Mesenteric fat pad (tissue), 1 donor: ENCODE data around the gene WFIKKN1. TPM values are rescaled to one million over a fixed set of nuclear protein-coding genes. Genes with fewer than 3 reads are reported as not detected.

ENCODE experiments used
- DNase-seq: peaks from one replicate; pipeline ENCODE4 v3.0.0-alpha.2; 2020; ENCODE audit warnings: low spot score
- long read RNA-seq: library from polyadenylated mRNA; unstranded; transcript quantifications from one replicate; pipeline ENCODE4 v2.0.0, GENCODE V29; 2020
- total RNA-seq: library from RNA; stranded (reverse); fragmentation: NEBNext Ultra II Directional; extraction: Animal tissue kit (Norgen Biotek cat#: 25700); gene quantifications from one replicate; pipeline ENCODE4 v1.2.1, GENCODE V29; 2021
- donor health status: DM: yes; HTN: yes; CAD: no.

WFIKKN1 gene
- total RNA-seq, result 0.55 TPM
- long read RNA-seq, full-length matches to known transcripts, result 12 of 12 reads
- long read RNA-seq, partial matches to known transcripts, result 0 of 12 reads
- long read RNA-seq, other reads (novel, unspliced or antisense), result 0 of 12 reads

DNA sequence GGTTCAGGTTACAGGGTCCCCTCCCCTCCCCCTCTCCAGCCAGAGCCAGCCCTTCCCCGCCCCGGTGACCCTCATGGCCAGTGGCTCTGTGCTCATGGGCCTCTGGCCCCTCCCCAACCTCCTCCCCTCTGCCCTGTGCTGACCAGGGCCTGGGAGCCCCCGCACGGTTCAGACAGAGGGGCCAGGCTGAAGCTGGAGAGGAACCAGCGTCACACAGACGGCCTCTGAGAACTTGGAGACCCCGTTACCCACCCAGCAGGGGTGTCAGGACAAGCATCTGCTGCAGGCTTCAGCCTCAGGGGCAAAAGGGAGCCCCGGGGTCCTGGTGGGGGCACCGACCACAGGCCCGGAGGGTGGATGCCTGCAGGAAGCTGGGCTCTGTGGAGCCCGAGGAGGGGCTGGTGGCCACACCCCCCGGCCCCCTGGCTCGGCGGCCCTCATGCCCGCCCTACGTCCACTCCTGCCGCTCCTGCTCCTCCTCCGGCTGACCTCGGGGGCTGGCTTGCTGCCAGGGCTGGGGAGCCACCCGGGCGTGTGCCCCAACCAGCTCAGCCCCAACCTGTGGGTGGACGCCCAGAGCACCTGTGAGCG, at the start of gene WFIKKN1:
TSS of gene WFIKKN1 (plus strand) at position 171 of the 591 bp plus-strand sequence. CDS start at position 440, 269 bp downstream.
- DNase-seq, result no peak

- no peak for DNase-seq
Measured at GRCh38 chr16:582218-582613, 48.6 kb upstream of the WFIKKN1 start.

- no peak for DNase-seq
Measured at GRCh38 chr16:582614-583331, 48.0 kb upstream of the WFIKKN1 start.

DNA sequence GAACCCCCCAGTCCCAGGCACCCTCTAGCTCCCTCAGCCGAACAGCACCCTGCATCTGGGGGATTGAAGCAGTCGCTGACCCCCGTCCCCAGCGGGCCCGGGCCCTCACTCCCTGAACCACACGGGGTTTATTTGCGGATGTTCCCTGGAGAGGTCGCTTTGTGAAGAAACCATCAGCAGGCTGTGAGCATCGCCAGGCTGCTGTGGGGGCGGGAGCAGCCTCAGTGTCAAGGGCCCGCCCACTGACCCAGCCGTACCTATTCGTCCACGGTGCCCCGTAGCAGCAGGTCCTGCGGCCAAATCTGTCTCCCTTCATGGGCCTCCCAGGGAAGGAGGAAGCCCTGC, 47.3 kb upstream of the WFIKKN1 start:
- DNase-seq, result no peak

DNA sequence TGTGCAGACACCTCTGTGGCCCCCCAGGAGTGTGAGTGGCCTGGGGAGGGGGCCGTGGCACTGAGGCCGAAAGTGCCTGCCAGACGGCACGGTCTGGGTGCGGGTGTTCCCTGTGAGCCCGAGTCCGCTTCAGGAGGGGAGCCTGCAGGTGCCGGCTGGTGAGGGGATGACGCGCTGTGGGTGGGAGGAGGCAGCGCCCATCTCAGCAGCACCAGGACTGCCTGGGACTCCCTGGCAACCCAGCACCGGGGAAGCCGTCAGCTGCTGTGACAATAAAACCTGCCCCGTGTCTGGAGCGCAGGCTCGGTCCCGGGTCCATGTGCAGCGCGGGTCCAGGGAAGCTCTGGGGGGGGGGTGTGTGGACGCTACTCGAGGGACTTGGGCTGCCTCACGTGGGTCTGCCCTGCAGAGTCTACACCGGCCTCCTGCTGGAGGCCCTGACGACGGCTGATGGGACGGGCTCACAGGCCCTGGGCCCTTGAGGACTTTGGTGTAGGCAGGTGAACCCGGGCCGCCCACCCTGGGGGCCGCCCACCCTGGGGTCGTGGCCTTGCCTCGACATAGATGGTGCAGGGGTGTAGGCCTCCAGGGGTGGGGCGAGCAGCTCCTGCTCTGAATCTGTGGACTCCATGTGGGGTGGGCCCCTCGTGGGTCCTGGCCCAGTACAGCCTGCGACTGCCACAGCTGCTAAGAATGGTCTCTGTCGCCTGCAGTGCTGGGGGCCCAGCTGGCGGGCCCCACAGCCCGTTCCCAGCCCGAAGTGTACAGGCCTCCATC, 46.8 kb upstream of the WFIKKN1 start:
- DNase-seq, result no peak

DNA sequence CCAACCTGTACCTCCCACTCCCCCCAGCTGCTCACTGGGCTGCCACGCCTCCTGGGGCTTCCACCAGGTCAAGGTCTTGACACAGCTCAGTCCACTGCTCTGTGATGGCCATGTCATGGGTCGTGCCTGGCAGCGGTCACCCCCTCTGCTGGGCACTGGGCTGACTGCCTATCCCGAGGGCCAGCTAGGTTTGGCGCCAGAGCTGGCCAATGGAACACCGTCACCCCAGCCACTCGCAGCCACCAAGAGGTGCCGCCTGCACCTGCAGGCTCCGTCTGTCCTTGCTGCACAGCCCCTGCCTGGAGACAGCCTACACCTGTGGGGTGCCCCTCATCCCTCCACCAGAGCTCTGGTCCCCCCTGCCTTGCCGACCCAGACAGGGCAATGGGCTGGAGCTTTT, 45.4 kb upstream of the WFIKKN1 start:
- DNase-seq, result no peak

- no peak for DNase-seq
Measured at GRCh38 chr16:586047-586644, 44.6 kb upstream of the WFIKKN1 start.

DNA sequence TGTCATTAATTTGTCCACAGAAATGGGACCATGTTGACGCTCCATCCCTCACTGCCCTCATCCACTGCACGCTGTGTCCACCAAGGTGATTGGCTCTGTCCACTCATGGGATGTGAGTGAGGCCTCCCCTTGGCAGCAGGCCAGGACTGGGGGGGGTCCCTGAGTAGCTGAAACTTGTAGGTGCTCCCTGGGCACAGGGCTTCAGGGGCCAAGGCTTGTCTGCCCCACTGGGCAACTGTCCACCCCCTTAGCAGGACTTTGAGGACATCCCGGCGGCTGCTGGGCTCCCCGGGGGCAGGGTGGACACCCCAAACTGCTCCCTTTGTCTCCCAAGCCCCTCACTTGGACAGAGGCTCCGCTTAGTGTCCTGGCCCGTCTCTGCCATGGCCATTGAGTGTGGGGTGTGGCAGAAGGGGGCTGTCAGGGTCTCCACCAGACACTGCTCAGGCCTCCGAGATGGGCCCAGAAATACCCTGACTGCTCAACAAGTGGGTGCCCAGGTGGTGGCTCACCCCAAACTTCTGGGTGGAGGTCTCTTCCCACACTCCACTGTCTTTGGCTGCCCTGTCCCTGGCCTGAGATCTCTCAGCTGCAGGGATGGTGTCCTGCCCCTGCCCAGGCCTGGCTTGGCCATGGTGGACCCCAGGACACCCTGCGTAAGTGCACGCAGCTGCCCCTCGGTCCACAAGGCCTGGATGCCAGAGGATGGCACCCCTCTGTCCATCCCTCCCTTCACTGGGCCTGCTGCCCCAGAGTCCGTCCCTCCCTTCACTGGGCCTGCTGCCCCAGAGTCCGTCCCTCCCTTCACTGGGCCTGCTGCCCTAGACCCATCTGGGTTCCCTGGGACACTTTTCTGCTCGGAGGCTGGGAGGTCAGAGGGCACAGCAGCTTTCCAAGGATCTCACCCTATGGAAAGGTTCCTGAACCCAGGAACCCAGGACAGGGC, 43.9 kb upstream of the WFIKKN1 start:
- no peak for DNase-seq

GRCh38 chr16:588639-588888, 42.2 kb upstream of the WFIKKN1 start:
- DNase-seq, result no peak

- DNase-seq, result peak; percentile 99
Measured at GRCh38 chr16:588889-589657, 41.7 kb upstream of the WFIKKN1 start.

DNA sequence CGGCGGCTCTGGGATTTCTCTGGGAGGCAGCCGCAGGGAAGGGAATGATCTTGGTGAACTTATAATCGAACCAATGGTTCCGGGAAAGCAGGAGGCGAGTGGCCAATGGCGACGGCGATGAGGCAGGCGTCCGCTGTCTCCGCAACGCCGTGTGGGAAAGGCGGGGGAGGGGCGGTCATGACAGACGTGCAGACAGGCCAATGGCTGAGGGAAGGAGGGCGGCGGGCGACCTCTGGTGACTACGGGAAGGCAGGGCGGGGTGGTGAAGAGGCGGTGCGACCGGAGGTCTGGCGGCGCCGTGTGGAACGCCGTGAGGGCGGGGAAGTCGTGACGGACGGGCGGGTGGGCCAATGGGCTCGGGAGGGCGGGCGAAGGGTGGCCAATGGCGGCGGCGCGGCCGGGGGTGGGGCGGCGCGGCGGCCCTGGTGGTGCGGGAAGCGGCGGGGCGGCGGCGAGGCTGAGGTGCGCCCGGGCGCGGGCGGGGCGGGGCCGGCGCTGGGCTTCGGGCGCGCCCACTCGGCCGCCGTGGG, 41.1 kb upstream of the WFIKKN1 start, which contains the start of gene RAB40C:
TSS of gene RAB40C (plus strand) at position 409 of the 530 bp plus-strand sequence. CDS start 226 bp downstream, outside the sequence.
- peak; percentile 99 for DNase-seq

DNA sequence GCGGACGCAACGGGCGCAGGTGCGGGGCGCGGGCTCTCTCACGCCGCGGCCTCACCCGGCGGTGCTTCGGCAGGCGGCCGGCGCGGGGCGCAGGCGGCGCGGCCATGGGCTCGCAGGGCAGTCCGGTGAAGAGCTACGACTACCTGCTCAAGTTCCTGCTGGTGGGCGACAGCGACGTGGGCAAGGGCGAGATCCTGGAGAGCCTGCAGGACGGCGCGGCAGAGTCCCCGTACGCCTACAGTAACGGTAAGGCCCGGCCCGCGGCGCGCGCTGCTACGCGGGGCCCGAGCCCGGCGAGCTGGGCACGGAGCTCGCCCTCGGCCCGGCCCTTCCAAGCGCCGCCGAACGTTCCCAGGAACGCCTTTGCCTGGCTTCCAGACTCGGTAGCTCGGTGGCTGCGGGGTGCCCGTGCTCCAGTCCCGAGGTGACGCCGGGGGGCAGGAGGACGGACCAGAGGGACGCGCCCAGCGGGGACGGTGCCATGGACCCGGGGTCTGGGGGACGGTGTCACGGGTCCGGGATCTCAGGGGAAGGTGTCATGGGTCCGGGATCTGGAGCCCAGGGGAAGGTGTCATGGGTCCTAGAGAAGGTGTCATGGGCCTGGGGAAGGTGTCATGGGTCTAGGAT, 40.5 kb upstream of the WFIKKN1 start:
- no peak for DNase-seq

DNA sequence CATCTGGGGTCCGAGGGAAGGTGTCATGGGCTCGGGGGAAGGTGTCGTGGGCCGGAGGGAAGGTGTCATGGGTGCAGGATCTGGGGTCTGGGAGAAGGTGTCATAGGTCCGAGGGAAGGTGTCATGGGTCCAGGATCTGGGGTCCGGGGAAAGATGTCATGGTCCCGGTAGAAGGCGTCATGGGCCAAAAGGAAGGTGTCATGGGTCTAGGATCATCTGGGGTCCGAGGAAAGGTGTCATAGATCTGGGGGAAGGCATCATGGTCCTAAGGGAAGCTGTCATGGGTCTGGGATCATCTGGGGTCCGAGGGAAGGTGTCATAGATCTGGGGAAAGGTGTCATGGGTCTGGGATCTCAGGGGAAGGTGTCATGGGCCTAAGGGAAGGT, 40.0 kb upstream of the WFIKKN1 start:
- no peak for DNase-seq

DNA sequence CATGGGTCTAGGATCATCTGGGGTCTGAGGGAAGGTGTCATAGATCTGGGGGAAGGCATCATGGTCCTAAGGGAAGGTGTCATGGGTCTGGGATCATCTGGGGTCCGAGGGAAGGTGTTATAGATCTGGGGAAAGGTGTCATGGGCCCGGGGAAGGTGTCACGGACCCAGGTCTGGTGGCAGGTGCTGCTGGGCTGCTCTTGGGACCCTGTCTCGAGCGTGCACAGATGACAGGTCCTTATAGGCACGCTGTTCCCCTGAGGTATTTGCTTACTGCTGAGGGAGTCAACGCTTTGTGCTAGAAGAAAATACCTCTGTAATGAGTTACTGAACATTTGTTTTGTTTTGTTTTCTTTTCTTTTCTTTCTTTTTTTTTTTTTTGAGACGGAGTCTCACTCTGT, 39.6 kb upstream of the WFIKKN1 start:
- DNase-seq, result no peak

- no peak for DNase-seq
Measured at GRCh38 chr16:591892-592517, 38.8 kb upstream of the WFIKKN1 start.

- no peak for DNase-seq
Measured at GRCh38 chr16:592518-593306, 38.1 kb upstream of the WFIKKN1 start.

GRCh38 chr16:593406-593805, 37.4 kb upstream of the WFIKKN1 start:
- DNase-seq, result no peak

GRCh38 chr16:593807-594206, 37.0 kb upstream of the WFIKKN1 start:
- no peak for DNase-seq
